Thyroid gland (tissue), 4 donors: Measurements from ENCODE around the gene LMOD1.

ENCODE experiments used
- CTCF ChIP-seq, 6 experiments: fragments of 200-600 bp in 3 of 6; fragments of 450-650 bp in 3 of 6; sonication (generic) in 3 of 6; IDR thresholded peaks; one replicate each; pipeline ENCODE4 v1.5.1; 2016 to 2019; ENCODE audit warnings: antibody characterized with exemption in 6 of 6, mild to moderate bottlenecking in 2 of 6, inconsistent platforms in 1 of 6, moderate library complexity in 1 of 6
- POLR2A ChIP-seq, 2 donors: fragments of 450-650 bp; IDR thresholded peaks; one replicate each; pipeline ENCODE4 v1.6.1; 2017; ENCODE audit warnings: antibody characterized with exemption in 2 of 2, mild to moderate bottlenecking in 2 of 2, moderate library complexity in 1 of 2

- TF ChIP-seq CTCF (IDR thresholded peaks at IDR 0.05) (no peak), POLR2A (IDR thresholded peaks at IDR 0.05) (peak in 1 of 2 donors; percentile 33)
Observed at GRCh38 chr1:201850053-201850397, 96.3 kb downstream of the LMOD1 start.
